Activated CD4-positive, alpha-beta memory T cell treated with anti-CD3 and anti-CD28 coated beads for 36 hours (primary cell): Measurements from ENCODE around the gene TUSC2. TPM values are rescaled to one million over a fixed set of nuclear protein-coding genes. Genes with fewer than 3 reads are reported as not detected.
A peak's percentile ranks its signal among the peaks of the same experiment; 100 is the strongest.

Experiments
- CTCF ChIA-PET: fragments of 350-600 bp; sonication (Branson Sonifier 250); formaldehyde crosslinking; loops from one replicate; lab custom pipeline; 2021; ENCODE audit warnings: antibody characterized with exemption, inconsistent platforms; lab: Charles Lee
- POLR2A ChIA-PET: fragments of 350-600 bp; sonication (Branson Sonifier 250); formaldehyde crosslinking; loops from one replicate; lab custom pipeline; 2021; ENCODE audit warnings: antibody characterized with exemption; lab: Charles Lee
- DNase-seq: peaks from one replicate; pipeline ENCODE4 v3.0.0-alpha.2; 2020
- H3K27ac Mint-ChIP-seq: one replicate; pipeline ENCODE4 v1.8.0; 2021; ENCODE audit warnings: mixed read lengths
- H3K27me3 Mint-ChIP-seq: one replicate; pipeline ENCODE4 v1.8.0; 2021; ENCODE audit warnings: mixed read lengths
- H3K36me3 Mint-ChIP-seq: one replicate; pipeline ENCODE4 v1.8.0; 2021; ENCODE audit warnings: mixed read lengths
- H3K4me1 Mint-ChIP-seq: one replicate; pipeline ENCODE4 v1.8.0; 2021; ENCODE audit warnings: low read depth, mixed read lengths
- H3K4me3 Mint-ChIP-seq: one replicate; pipeline ENCODE4 v1.8.0; 2021; ENCODE audit warnings: mild to moderate bottlenecking, mixed read lengths
- H3K9me3 Mint-ChIP-seq: one replicate; pipeline ENCODE4 v1.8.0; 2021; ENCODE audit warnings: mixed read lengths
- intact Hi-C: fragments of 100-400 bp; cut with micrococcal nuclease; formaldehyde crosslinking; loops from one replicate; pipeline ENCODE4 v1.15.1; 2023
- total RNA-seq, 2 experiments: library from RNA; stranded (reverse); gene quantifications; one replicate each; pipeline ENCODE4 v1.2.3, GENCODE V29; 2021

Gene TUSC2
- total RNA-seq, 2 experiments from 2014 or later: 18.7 to 19.7 TPM

GRCh38 chr3:50336452-50337174 is 8.6 kb upstream of the TUSC2 start:
- H3K27me3 Mint-ChIP-seq: no peaks in the 10 kb centered on the region
- CTCF ChIA-PET: interaction anchor here (0.6 to 4.2 kb wide), 11 partner anchors 8 to 273 kb away, joined by 3 to 39 read pairs (median 12); partner anchors contain the start of genes CYB561D2, HYAL2, HYAL3 and NAA80
- H3K36me3 Mint-ChIP-seq: peaks cover 51% of the 10 kb centered on the region
- H3K4me1 Mint-ChIP-seq: peaks cover 57% of the 10 kb centered on the region
- H3K27ac Mint-ChIP-seq: peak overlapping the region; percentile 92
- no peaks in the 10 kb centered on the region for H3K9me3 Mint-ChIP-seq
- intact Hi-C loops: loop anchor here (1.0 to 2.0 kb wide), 6 partner anchors 8 to 102 kb away; partner anchors contain the start of genes CYB561D2, HYAL3, NAA80 and NPRL2
- H3K4me3 Mint-ChIP-seq: peak overlapping the region; percentile 97
- POLR2A ChIA-PET: interaction anchor here (0.6 to 6.5 kb wide), 22 partner anchors 9 to 613 kb away, joined by 3 to 93 read pairs (median 4); partner anchors contain the start of genes CYB561D2, GMPPB, GNAI2 and HEMK1
- peak; percentile 75 for DNase-seq

- ChIA-PET CTCF (interaction anchor here (0.9 to 2.4 kb wide), 3 partner anchors 10 to 15 kb away, joined by 3 to 16 read pairs (median 4); no protein-coding TSS in a partner anchor), POLR2A (interaction anchor here (0.5 to 1.2 kb wide), 2 partner anchors 10 to 1884 kb away, joined by 3 read pairs; no protein-coding TSS in a partner anchor)
- peaks cover 45% of the 10 kb centered on the region for H3K4me1 Mint-ChIP-seq
- H3K4me3 Mint-ChIP-seq: peak overlapping the region; percentile 52
- DNase-seq: no peak
- H3K36me3 Mint-ChIP-seq: peaks cover 54% of the 10 kb centered on the region
- H3K27me3 Mint-ChIP-seq: no peaks in the 10 kb centered on the region
- intact Hi-C loops: no loop called here
- H3K27ac Mint-ChIP-seq: peak overlapping the region; percentile 81
- H3K9me3 Mint-ChIP-seq: no peaks in the 10 kb centered on the region
These were observed 6.5 kb upstream of the TUSC2 start for GRCh38 chr3:50334339-50335075.

- DNase-seq: no peak
- intact Hi-C loops: no loop called here
- peaks cover 49% of the 10 kb centered on the region for H3K36me3 Mint-ChIP-seq
- peak overlapping the region; percentile 52 for H3K4me3 Mint-ChIP-seq
- H3K27ac Mint-ChIP-seq: peak overlapping the region; percentile 81
- H3K4me1 Mint-ChIP-seq: peaks cover 40% of the 10 kb centered on the region
- ChIA-PET CTCF (interaction anchor here (0.7 to 2.4 kb wide), 4 partner anchors 10 to 19 kb away, joined by 3 to 16 read pairs (median 4); no protein-coding TSS in a partner anchor), POLR2A (interaction anchor here (1.1 to 1.2 kb wide), 2 partner anchors 10 to 12 kb away, joined by 3 read pairs; no protein-coding TSS in a partner anchor)
- no peaks in the 10 kb centered on the region for H3K9me3 Mint-ChIP-seq
- H3K27me3 Mint-ChIP-seq: no peaks in the 10 kb centered on the region
These were observed 5.8 kb upstream of the TUSC2 start for GRCh38 chr3:50333744-50334328.

DNA sequence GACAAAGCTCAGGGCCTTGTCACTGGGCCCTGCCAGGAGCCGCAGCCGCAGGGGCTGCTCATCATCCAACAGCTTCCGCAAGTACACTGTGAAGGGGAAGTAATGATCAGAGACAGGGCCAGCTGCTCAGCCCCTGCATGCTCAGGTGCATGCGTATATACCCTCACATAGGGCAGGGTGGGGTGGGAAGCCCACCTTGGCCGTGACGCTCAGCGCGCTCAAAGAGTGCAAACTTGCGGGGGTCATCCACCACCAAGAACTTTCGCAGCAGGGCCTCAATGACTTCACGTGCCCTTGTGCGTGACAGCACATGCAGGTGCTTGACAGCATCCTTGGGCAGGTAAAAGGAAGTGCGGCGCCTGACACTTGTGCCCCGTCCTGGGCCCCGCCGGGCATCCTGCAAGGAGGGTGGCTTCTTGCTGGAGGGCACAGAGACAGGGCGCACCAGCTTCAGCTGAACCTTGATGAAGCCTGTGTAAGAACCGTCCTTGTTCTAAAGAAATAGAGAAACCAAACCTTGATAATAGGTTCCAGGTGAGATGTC is 3.4 kb upstream of the TUSC2 start:
- POLR2A ChIA-PET: no interaction called here
- H3K4me1 Mint-ChIP-seq: peaks cover 50% of the 10 kb centered on the region
- no peak for DNase-seq

DNA sequence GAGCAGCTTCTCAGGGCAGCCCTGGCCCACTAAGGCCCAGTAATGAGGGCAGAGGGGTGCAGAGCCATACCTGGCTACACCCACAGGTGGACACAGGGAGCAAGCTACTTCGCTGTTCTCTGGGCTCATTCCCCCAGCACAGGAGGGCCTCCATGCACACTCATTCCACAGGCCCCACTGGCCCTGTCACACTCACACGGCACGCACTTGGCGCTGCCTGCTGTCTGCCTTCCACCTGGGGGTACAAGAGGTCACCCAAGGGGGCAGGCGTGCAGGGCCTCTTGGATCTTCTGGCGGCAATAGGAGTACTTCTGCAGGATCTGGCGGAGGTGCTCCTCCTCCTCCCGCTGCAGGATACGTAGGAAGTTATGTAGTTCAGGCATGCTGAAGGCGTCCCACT is 2.3 kb upstream of the TUSC2 start:
- CTCF ChIA-PET: no interaction called here
- Mint-ChIP-seq H3K4me1 (peaks cover 42% of the 10 kb centered on the region), H3K4me3 (no peak overlapping the region), H3K27ac (no peak overlapping the region), H3K36me3 (peaks cover 29% of the 10 kb centered on the region), H3K9me3 (no peaks in the 10 kb centered on the region), H3K27me3 (no peaks in the 10 kb centered on the region)
- POLR2A ChIA-PET: interaction anchor here (0.7 kb wide), 1 partner anchor 84 kb away, joined by 3 read pairs; no protein-coding TSS in a partner anchor
- DNase-seq: no peak
- intact Hi-C loops: no loop called here

More for the DNA sequence above, 3.4 kb upstream of the TUSC2 start:
- CTCF ChIA-PET: interaction anchor here (0.6 to 1.6 kb wide), 3 partner anchors 10 to 67 kb away, joined by 3 to 6 read pairs (median 4); no protein-coding TSS in a partner anchor
- Mint-ChIP-seq H3K36me3 (peaks cover 35% of the 10 kb centered on the region), H3K27me3 (no peaks in the 10 kb centered on the region), H3K27ac (no peak overlapping the region), H3K4me3 (no peak overlapping the region), H3K9me3 (no peaks in the 10 kb centered on the region)
- intact Hi-C loops: no loop called here

DNA sequence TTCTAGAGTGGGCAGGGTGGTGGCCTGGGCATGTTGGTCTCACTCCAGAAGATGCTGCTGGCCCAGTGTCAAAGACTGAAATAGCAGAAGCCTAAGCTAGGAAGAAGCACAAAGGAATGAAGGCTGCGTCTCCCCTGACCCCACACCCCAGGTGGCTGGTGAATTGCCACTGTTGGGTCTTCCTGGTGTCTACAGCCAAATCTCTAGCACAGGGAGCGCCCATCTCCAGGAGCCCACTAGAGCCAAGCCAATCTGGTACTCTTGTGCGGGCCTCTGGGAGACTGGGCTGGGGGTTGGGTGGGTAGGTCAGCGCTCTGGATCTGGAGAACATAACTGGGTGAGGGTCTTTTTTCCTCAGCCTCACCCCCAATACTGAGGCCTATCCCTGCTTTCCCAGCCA is 894 bp downstream of the TUSC2 start:
- H3K27ac Mint-ChIP-seq: no peak overlapping the region
- peaks cover 23% of the 10 kb centered on the region for H3K4me1 Mint-ChIP-seq
- intact Hi-C loops: no loop called here
- no peaks in the 10 kb centered on the region for H3K27me3 Mint-ChIP-seq
- H3K4me3 Mint-ChIP-seq: peak overlapping the region; percentile 89
- no peak for DNase-seq
- ChIA-PET POLR2A (interaction anchor here (1.0 to 2.6 kb wide), 5 partner anchors 9 to 35 kb away, joined by 3 to 36 read pairs (median 8); partner anchors contain the start of genes CYB561D2, IFRD2, NPRL2 and RASSF1), CTCF (interaction anchor here (1.0 to 4.9 kb wide), 3 partner anchors 29 to 81 kb away, joined by 3 to 30 read pairs (median 10); partner anchors contain the start of genes HYAL3, LSMEM2 and NAA80)
- peaks cover 14% of the 10 kb centered on the region for H3K36me3 Mint-ChIP-seq
- H3K9me3 Mint-ChIP-seq: no peaks in the 10 kb centered on the region

- H3K4me1 Mint-ChIP-seq: peaks cover 23% of the 10 kb centered on the region
- ChIA-PET CTCF (interaction anchor here (0.8 to 4.9 kb wide), 5 partner anchors 9 to 34 kb away, joined by 3 to 30 read pairs (median 6); partner anchors contain the start of genes HYAL3, IFRD2, NAA80 and RASSF1), POLR2A (no interaction called here)
- DNase-seq: no peak
- H3K27me3 Mint-ChIP-seq: no peaks in the 10 kb centered on the region
- H3K36me3 Mint-ChIP-seq: peaks cover 11% of the 10 kb centered on the region
- peak overlapping the region; percentile 16 for H3K4me3 Mint-ChIP-seq
- no peaks in the 10 kb centered on the region for H3K9me3 Mint-ChIP-seq
- intact Hi-C loops: no loop called here
- H3K27ac Mint-ChIP-seq: no peak overlapping the region
These were observed 1.9 kb downstream of the TUSC2 start for GRCh38 chr3:50326182-50326541.

DNA sequence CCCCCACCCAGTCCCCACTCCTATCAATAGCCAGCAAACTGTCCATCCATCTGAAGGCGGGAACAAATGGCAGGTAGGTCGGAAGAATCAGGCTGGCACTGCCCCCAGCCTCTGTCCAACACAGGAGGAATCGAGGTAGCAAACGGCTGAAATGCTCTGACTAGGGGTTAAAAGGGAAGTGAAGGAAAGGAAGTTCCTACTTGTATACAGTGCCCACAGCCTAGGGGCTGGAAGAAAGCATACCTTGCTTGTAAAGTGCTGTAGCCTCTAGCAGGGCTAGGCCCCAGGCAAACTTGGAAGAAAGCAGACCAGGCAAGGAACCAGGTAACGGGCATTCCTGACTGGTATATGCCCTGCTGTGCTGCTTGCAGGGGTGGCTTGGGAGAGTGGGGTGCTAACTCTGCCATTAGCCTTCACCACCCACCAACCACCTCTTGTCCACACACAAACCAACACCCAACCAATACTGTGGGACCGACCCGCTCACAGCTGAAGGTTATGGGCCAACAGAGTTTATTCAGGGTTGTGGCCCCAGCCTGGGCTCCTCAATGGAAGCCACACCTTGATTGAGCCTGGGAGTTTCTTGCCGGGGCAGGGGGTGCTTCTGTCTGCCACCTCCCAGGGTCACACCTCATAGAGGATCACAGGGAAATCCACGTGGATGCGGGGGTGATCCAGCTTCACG is 2.4 kb downstream of the TUSC2 start:
- CTCF ChIA-PET: interaction anchor here (0.8 to 4.9 kb wide), 7 partner anchors 9 to 33 kb away, joined by 3 to 30 read pairs (median 8); partner anchors contain the start of genes HYAL3, IFRD2, NAA80 and RASSF1
- intact Hi-C loops: no loop called here
- Mint-ChIP-seq H3K9me3 (no peaks in the 10 kb centered on the region), H3K27ac (no peak overlapping the region), H3K36me3 (peaks cover 5% of the 10 kb centered on the region), H3K4me1 (peaks cover 23% of the 10 kb centered on the region), H3K4me3 (no peak overlapping the region), H3K27me3 (no peaks in the 10 kb centered on the region)
- POLR2A ChIA-PET: no interaction called here
- no peak for DNase-seq

DNA sequence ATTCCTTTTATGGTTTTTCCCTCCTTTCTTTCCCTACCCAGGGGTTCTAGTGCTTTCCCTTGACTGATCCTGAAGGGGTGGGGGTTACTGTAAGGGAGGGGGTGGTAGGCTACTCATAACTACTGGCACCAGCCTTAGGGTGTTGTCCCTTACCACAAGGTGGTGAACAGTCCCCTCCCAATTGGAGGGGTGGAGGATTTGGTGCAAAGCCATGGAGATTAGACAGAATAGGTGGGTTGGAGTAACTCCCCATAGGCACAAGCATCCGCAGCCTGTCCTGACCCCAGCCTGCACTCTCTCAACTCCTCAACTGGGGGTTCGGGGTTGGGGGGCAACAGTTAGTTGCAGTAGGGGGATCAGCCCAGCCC is 2.9 kb downstream of the TUSC2 start:
- Mint-ChIP-seq H3K27ac (no peak overlapping the region), H3K9me3 (no peaks in the 10 kb centered on the region), H3K4me3 (no peak overlapping the region), H3K36me3 (peaks cover 2% of the 10 kb centered on the region), H3K27me3 (no peaks in the 10 kb centered on the region), H3K4me1 (peaks cover 27% of the 10 kb centered on the region)
- intact Hi-C loops: no loop called here
- DNase-seq: no peak
- ChIA-PET CTCF (interaction anchor here (0.6 to 4.9 kb wide), 10 partner anchors 10 to 83 kb away, joined by 3 to 30 read pairs (median 12); partner anchors contain the start of genes CYB561D2, HYAL3, IFRD2 and LSMEM2), POLR2A (interaction anchor here (1.6 to 1.8 kb wide), 2 partner anchors 12 to 26 kb away, joined by 5 to 10 read pairs; partner anchors contain the start of genes HYAL3 and NAA80)

DNA sequence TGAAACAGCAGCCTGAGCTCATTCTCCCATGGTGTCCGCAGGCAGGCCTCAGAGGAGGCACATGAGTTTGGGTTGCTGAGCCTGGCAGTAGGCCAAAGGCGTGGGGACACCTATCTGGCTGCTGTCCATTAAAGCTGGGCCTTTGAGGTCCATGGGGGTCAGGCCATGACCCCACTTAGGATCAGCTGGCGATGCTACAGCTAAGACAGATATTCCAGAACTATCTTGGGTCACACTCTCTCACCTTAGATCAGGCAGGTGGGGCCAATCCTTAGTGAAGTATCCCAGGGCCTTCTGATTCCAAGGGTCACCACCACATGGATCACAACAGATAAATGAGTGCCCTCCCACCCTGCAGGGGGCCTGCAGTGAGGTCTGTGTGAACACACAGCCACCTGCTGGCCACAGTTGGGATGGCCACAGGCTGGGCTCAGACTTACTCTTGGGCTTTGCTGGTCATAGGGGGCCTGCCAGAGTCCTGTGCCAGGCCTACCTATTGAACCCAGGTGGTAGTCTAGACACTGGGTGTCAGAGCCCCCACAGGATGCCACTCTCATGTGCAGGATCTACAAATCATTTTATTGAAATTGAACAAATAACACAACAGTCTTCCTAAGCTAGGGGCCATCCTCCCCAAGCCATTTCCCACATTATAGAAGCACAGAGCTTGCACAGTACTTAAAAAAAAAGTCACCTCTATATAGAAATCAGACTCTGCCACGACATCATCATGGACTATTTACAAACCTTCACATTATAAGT is 3.5 kb downstream of the TUSC2 start:
- peaks cover 2% of the 10 kb centered on the region for H3K36me3 Mint-ChIP-seq
- ChIA-PET CTCF (interaction anchor here (0.6 to 4.9 kb wide), 21 partner anchors 11 to 204 kb away, joined by 3 to 30 read pairs (median 5); partner anchors contain the start of genes CYB561D2, HYAL1, HYAL3 and IFRD2), POLR2A (interaction anchor here (0.6 to 1.8 kb wide), 4 partner anchors 10 to 26 kb away, joined by 3 to 10 read pairs (median 4); partner anchors contain the start of genes HYAL3 and NAA80)
- no peak overlapping the region for H3K4me3 Mint-ChIP-seq
- H3K9me3 Mint-ChIP-seq: no peaks in the 10 kb centered on the region
- peak; percentile 70 for DNase-seq
- intact Hi-C loops: loop anchor here (1.0 kb wide), 1 partner anchor 50 kb away; no protein-coding TSS in a partner anchor
- H3K4me1 Mint-ChIP-seq: peaks cover 32% of the 10 kb centered on the region
- H3K27me3 Mint-ChIP-seq: no peaks in the 10 kb centered on the region
- H3K27ac Mint-ChIP-seq: no peak overlapping the region
